IMR-90 (cell line): Measurements from ENCODE around the gene STK17A. TPM values are rescaled to one million over a fixed set of nuclear protein-coding genes. Genes with fewer than 3 reads are reported as not detected.

Source experiments
- ATAC-seq: fragments of 200-7000 bp; cut with Tn5 transposase; 2 replicates; pipeline ENCODE4 v1.9.1; 2020; ENCODE audit warnings: low read depth, mild to moderate bottlenecking, moderate library complexity
- BruUV-seq: library from RNA; stranded (reverse); fragments of 400-500 nt; replicated peaks from 2 replicates; lab custom pipeline; 2021; lab: Mats Ljungman, UMichigan
- CTCF ChIA-PET: fragments of 300-600 bp; formaldehyde crosslinking; extraction: SDS; loops from one replicate; lab custom pipeline; 2021; ENCODE audit warnings: antibody characterized with exemption; lab: Yijun Ruan, JAX
- POLR2A ChIA-PET: fragments of 300-600 bp; sonication (Branson Sonifier 250); formaldehyde crosslinking; loops from one replicate; lab custom pipeline; 2022; ENCODE audit warnings: antibody characterized with exemption; ENCODE audit not compliant: unreplicated experiment; lab: Charles Lee
- DNase-seq: peaks from one replicate; pipeline ENCODE4 v3.0.0; 2013
- H2AFZ ChIP-seq: replicated peaks from 2 replicates; pipeline ENCODE3; 2013; ENCODE audit warnings: low read length, mild to moderate bottlenecking; ENCODE audit not compliant: poor library complexity
- H2AK5ac ChIP-seq: 2 replicates; pipeline ENCODE4 v1.6.1; 2013; ENCODE audit warnings: low read depth, low read length, inconsistent platforms
- H2AK9ac ChIP-seq: replicated peaks from 2 replicates; pipeline ENCODE3; 2013; ENCODE audit warnings: mild to moderate bottlenecking, low read depth, low read length, moderate library complexity; ENCODE audit not compliant: poor library complexity
- H2BK120ac ChIP-seq: 2 replicates; pipeline ENCODE4 v1.6.1; 2013; ENCODE audit warnings: low read depth, low read length, inconsistent platforms
- H2BK15ac ChIP-seq: 3 replicates; pipeline ENCODE4 v1.6.1; 2013; ENCODE audit warnings: low read depth, low read length, inconsistent platforms
- H2BK20ac ChIP-seq: 2 replicates; pipeline ENCODE4 v1.6.1; 2013; ENCODE audit warnings: low read depth, mild to moderate bottlenecking, inconsistent platforms, low read length, moderate library complexity
- H2BK5ac ChIP-seq: 2 replicates; pipeline ENCODE4 v1.6.1; 2013; ENCODE audit warnings: mild to moderate bottlenecking, low read depth, low read length, inconsistent platforms; ENCODE audit not compliant: poor library complexity, severe bottlenecking
- H3K14ac ChIP-seq: replicated peaks from 2 replicates; pipeline ENCODE4 v1.6.1; 2013; ENCODE audit warnings: low read depth, low read length, inconsistent platforms
- H3K18ac ChIP-seq: 2 replicates; pipeline ENCODE4 v1.6.1; 2013; ENCODE audit warnings: low read depth, low read length, control low read depth
- H3K23ac ChIP-seq: 2 replicates; pipeline ENCODE4 v1.6.1; 2013; ENCODE audit warnings: low read depth, low read length, inconsistent platforms
- H3K27ac ChIP-seq: 2 replicates; pipeline ENCODE4 v1.5.1; 2013; ENCODE audit warnings: mild to moderate bottlenecking, control low read depth, low read length; ENCODE audit not compliant: insufficient read depth
- H3K27me3 ChIP-seq: 2 replicates; pipeline ENCODE4 v1.6.1; 2013; ENCODE audit warnings: low read length; ENCODE audit not compliant: control insufficient read depth, insufficient read depth
- H3K36me3 ChIP-seq: 2 replicates; pipeline ENCODE4 v1.6.1; 2013; ENCODE audit warnings: low read length, mixed read lengths; ENCODE audit not compliant: control insufficient read depth, insufficient read depth
- H3K4ac ChIP-seq: 2 replicates; pipeline ENCODE4 v1.6.1; 2013; ENCODE audit warnings: low read depth, low read length, inconsistent platforms
- H3K4me1 ChIP-seq: 2 replicates; pipeline ENCODE4 v1.6.1; 2013; ENCODE audit warnings: low read length, mixed read lengths; ENCODE audit not compliant: control insufficient read depth, insufficient read depth
- H3K4me2 ChIP-seq: 2 replicates; pipeline ENCODE4 v1.6.1; 2013; ENCODE audit warnings: low read depth, mild to moderate bottlenecking, control low read depth, low read length, moderate library complexity
- H3K4me3 ChIP-seq: 2 replicates; pipeline ENCODE4 v1.5.1; 2013; ENCODE audit warnings: low read depth, mild to moderate bottlenecking, control low read depth, low read length, moderate library complexity; ENCODE audit not compliant: insufficient read depth
- H3K56ac ChIP-seq: 2 replicates; pipeline ENCODE4 v1.6.1; 2013; ENCODE audit warnings: low read length, inconsistent platforms; ENCODE audit not compliant: insufficient read depth; ENCODE audit errors: extremely low read depth
- H3K79me1 ChIP-seq, 2 experiments: 2 replicates each; pipeline ENCODE4 v1.6.1; 2013; ENCODE audit warnings: low read length in 2 of 2, inconsistent platforms in 1 of 2, low read depth in 1 of 2
- H3K9ac ChIP-seq: 2 replicates; pipeline ENCODE4 v1.6.1; 2013; ENCODE audit warnings: low read depth, low read length, control low read depth
- H3K9me1 ChIP-seq: 2 replicates; pipeline ENCODE4 v1.6.1; 2013; ENCODE audit warnings: low read length, inconsistent platforms; ENCODE audit not compliant: insufficient read depth
- H3K9me3 ChIP-seq: 2 replicates; pipeline ENCODE4 v1.6.1; 2013; ENCODE audit warnings: low read length; ENCODE audit not compliant: control insufficient read depth, insufficient read depth
- H4K20me1 ChIP-seq: 2 replicates; pipeline ENCODE4 v1.6.1; 2013; ENCODE audit warnings: low read length, inconsistent platforms; ENCODE audit not compliant: insufficient read depth
- H4K5ac ChIP-seq: 2 replicates; pipeline ENCODE4 v1.6.1; 2013; ENCODE audit warnings: mild to moderate bottlenecking, low read depth, low read length, control low read depth
- H4K8ac ChIP-seq, 2 experiments: 2 replicates each; pipeline ENCODE4 v1.6.1; 2013; ENCODE audit warnings: low read depth in 2 of 2, low read length in 2 of 2, control low read depth in 1 of 2, inconsistent platforms in 1 of 2
- H4K91ac ChIP-seq: 2 replicates; pipeline ENCODE4 v1.6.1; 2013; ENCODE audit warnings: low read depth, low read length, inconsistent platforms; ENCODE audit not compliant: insufficient read depth
- BHLHE40 ChIP-seq: fragments of 150-350 bp; IDR thresholded peaks from 2 replicates; pipeline ENCODE4 v1.6.1; 2016; ENCODE audit warnings: mild to moderate bottlenecking, low read depth, low read length
- CEBPB ChIP-seq: IDR thresholded peaks from 2 replicates; pipeline ENCODE4 v1.6.1; 2012; ENCODE audit warnings: low read depth, low read length, improper control_type of control experiment
- CHD1 ChIP-seq: IDR thresholded peaks from 2 replicates; pipeline ENCODE4 v1.6.1; 2012; ENCODE audit warnings: low read depth, low read length, improper control_type of control experiment
- ELK1 ChIP-seq: fragments of 150-350 bp; IDR thresholded peaks from 2 replicates; pipeline ENCODE4 v1.6.1; 2016; ENCODE audit warnings: low read depth, mild to moderate bottlenecking, low read length, moderate library complexity, borderline replicate concordance
- FOS ChIP-seq: fragments of 150-350 bp; IDR thresholded peaks from 2 replicates; pipeline ENCODE4 v1.6.1; 2016; ENCODE audit warnings: low read depth, low read length
- MAFK ChIP-seq: IDR thresholded peaks from 2 replicates; pipeline ENCODE4 v1.6.1; 2012; ENCODE audit warnings: low read depth, low read length, improper control_type of control experiment
- MAZ ChIP-seq: IDR thresholded peaks from 2 replicates; pipeline ENCODE4 v1.6.1; 2012; ENCODE audit warnings: low read depth, mild to moderate bottlenecking, low read length, improper control_type of control experiment, moderate library complexity, borderline replicate concordance
- MXI1 ChIP-seq: IDR thresholded peaks from 2 replicates; pipeline ENCODE4 v1.6.1; 2012; ENCODE audit warnings: low read depth, mild to moderate bottlenecking, low read length, moderate library complexity, borderline replicate concordance
- NFE2L2 ChIP-seq: fragments of 150-350 bp; IDR thresholded peaks from 2 replicates; pipeline ENCODE4 v1.6.1; 2016; ENCODE audit warnings: low read depth, mild to moderate bottlenecking, low read length
- POLR2A ChIP-seq: IDR thresholded peaks from 2 replicates; pipeline ENCODE4 v1.6.1; 2012; ENCODE audit warnings: mild to moderate bottlenecking, low read depth, low read length
- RAD21 ChIP-seq: IDR thresholded peaks from 2 replicates; pipeline ENCODE4 v1.6.1; 2012; ENCODE audit warnings: low read length, improper control_type of control experiment
- RCOR1 ChIP-seq: IDR thresholded peaks from 2 replicates; pipeline ENCODE4 v1.6.1; 2012; ENCODE audit warnings: mild to moderate bottlenecking, low read length, improper control_type of control experiment; ENCODE audit not compliant: insufficient replicate concordance
- SMC3 ChIP-seq: fragments of 150-350 bp; IDR thresholded peaks from 2 replicates; pipeline ENCODE4 v1.6.1; 2016; ENCODE audit warnings: low read depth, mild to moderate bottlenecking, antibody characterized with exemption, low read length, moderate library complexity
- WGBS, 2 experiments: methylation state at CpG; one replicate each; pipeline versions ENCODE4 v1.1.5 to v1.1.7; 2013; ENCODE audit warnings: missing lambda C conversion rate in 2 of 2; ENCODE audit not compliant: insufficient read length in 1 of 2; ENCODE audit errors: extremely low coverage in 2 of 2; 5-methylcytosine and 5-hydroxymethylcytosine counted together
- dilution Hi-C: fragments of 300-500 bp; cut with HindIII; formaldehyde crosslinking; loops from one replicate; pipeline ENCODE4 v1.14.3; 2018; ENCODE audit warnings: low sequenced_read_pairs; ENCODE audit not compliant: unreplicated experiment
- in situ Hi-C: fragments of 300-500 bp; cut with MboI; formaldehyde crosslinking; loops from 3 replicates; pipeline ENCODE4 v1.14.3; 2019; ENCODE audit warnings: low sequenced_read_pairs, inconsistent platforms, mixed read lengths
- intact Hi-C: fragments of 100-400 bp; cut with micrococcal nuclease; formaldehyde crosslinking; loops from 2 replicates; pipeline ENCODE4 v1.10.0; 2022
- polyA plus RNA-seq, 3 experiments: library from polyadenylated mRNA; depleted of rRNA; stranded (reverse); fragments of >200 nt; gene quantifications; 2 replicates each; pipeline ENCODE4 v1.2.3, GENCODE V29; 2012; ENCODE audit warnings: low replicate concordance in 1 of 3
- total RNA-seq: library from RNA; depleted of rRNA; stranded (reverse); fragments of >200 nt; gene quantifications from 2 replicates; pipeline ENCODE4 v1.2.3, GENCODE V29; 2012
- TF ChIP-seq, protein P1 (sequence below): conservative IDR thresholded peaks from 2 replicates; pipeline ENCODE4 v1.5.1; 2012; ENCODE audit warnings: mild to moderate bottlenecking, low read depth, low read length, improper control_type of control experiment
- TF ChIP-seq, protein P2 (sequence below): fragments of 150-350 bp; IDR thresholded peaks from 2 replicates; pipeline ENCODE4 v1.6.1; 2017; ENCODE audit warnings: mild to moderate bottlenecking, antibody characterized with exemption, low read length, low read depth

Gene STK17A
- total and polyA plus RNA-seq, 2 of the 4 experiments (the other 2 are of a cell fraction): 40.5 to 50.5 TPM

DNA sequence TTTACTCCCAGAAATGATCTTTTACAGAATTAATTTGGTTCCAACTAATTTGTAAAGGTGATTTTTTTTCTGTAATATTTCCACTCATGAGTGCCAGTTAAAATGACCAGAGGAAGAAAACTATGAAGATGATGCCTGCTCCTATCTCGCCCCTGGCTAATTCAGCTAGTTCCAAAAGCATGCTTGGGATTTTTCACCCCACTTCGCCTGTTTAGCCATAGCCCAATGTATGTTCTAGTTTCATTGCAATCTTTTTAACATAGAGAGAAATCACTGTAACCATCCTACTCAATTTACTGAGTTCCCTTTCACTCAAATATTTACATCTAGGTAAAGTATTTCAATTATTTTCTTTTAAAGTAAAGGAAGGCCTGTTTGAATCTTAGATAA, 23.0 kb upstream of the STK17A start:
- peaks cover 21% of the 10 kb centered on the region for H3K27me3 ChIP-seq
- H3K36me3 ChIP-seq: no peaks in the 10 kb centered on the region
- no peak overlapping the region for H2BK20ac ChIP-seq
- H2AK5ac ChIP-seq: no peak overlapping the region
- no peak overlapping the region for H2AK9ac ChIP-seq
- H3K56ac ChIP-seq: no peak overlapping the region
- H3K4me1 ChIP-seq: no peaks in the 10 kb centered on the region
- no peaks in the 10 kb centered on the region for H3K9me3 ChIP-seq
- H2BK5ac ChIP-seq: no peak overlapping the region
- no peak overlapping the region for H3K18ac ChIP-seq
- no peak overlapping the region for H3K4me3 ChIP-seq
- dilution Hi-C loops: no loop called here
- H2BK15ac ChIP-seq: no peak overlapping the region
- BruUV-seq: no TSS peak
- H4K8ac ChIP-seq: no peak overlapping the region
- no peak overlapping the region for H2BK120ac ChIP-seq
- in situ Hi-C loops: no loop called here
- CTCF ChIA-PET: no interaction called here
- H2AFZ ChIP-seq: no peak overlapping the region
- ATAC-seq: no peak
- no peak overlapping the region for H4K91ac ChIP-seq
- TF ChIP-seq MAZ: no peak
- TF ChIP-seq CHD1: no peak
- TF ChIP-seq ELK1: no peak
- no peak for TF ChIP-seq RCOR1
- no peak for TF ChIP-seq CEBPB
- TF ChIP-seq MAFK: no peak
- no peak for TF ChIP-seq MXI1
- no peak for TF ChIP-seq BHLHE40
- TF ChIP-seq, protein P1, sequence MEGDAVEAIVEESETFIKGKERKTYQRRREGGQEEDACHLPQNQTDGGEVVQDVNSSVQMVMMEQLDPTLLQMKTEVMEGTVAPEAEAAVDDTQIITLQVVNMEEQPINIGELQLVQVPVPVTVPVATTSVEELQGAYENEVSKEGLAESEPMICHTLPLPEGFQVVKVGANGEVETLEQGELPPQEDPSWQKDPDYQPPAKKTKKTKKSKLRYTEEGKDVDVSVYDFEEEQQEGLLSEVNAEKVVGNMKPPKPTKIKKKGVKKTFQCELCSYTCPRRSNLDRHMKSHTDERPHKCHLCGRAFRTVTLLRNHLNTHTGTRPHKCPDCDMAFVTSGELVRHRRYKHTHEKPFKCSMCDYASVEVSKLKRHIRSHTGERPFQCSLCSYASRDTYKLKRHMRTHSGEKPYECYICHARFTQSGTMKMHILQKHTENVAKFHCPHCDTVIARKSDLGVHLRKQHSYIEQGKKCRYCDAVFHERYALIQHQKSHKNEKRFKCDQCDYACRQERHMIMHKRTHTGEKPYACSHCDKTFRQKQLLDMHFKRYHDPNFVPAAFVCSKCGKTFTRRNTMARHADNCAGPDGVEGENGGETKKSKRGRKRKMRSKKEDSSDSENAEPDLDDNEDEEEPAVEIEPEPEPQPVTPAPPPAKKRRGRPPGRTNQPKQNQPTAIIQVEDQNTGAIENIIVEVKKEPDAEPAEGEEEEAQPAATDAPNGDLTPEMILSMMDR: no peak
- no peak for TF ChIP-seq FOS
- TF ChIP-seq NFE2L2: no peak
- no peak for TF ChIP-seq SMC3
- no peak for TF ChIP-seq RAD21
- TF ChIP-seq, protein P2, sequence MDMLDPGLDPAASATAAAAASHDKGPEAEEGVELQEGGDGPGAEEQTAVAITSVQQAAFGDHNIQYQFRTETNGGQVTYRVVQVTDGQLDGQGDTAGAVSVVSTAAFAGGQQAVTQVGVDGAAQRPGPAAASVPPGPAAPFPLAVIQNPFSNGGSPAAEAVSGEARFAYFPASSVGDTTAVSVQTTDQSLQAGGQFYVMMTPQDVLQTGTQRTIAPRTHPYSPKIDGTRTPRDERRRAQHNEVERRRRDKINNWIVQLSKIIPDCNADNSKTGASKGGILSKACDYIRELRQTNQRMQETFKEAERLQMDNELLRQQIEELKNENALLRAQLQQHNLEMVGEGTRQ: no peak
- no peak for TF ChIP-seq POLR2A
- H4K5ac ChIP-seq: no peak overlapping the region
- WGBS, 2 experiments: no CpG with 5 or more reads among the region's 2 CpGs
- H4K20me1 ChIP-seq: no peaks in the 10 kb centered on the region
- POLR2A ChIA-PET: no interaction called here
- intact Hi-C loops: no loop called here
- H3K23ac ChIP-seq: no peak overlapping the region
- H3K4ac ChIP-seq: no peak overlapping the region
- H3K9ac ChIP-seq: no peak overlapping the region
- no peak overlapping the region for H3K14ac ChIP-seq
- H3K79me1 ChIP-seq: no peaks in the 10 kb centered on the region
- H3K4me2 ChIP-seq: no peak overlapping the region
- no peak for DNase-seq
- H3K9me1 ChIP-seq: no peaks in the 10 kb centered on the region
- H3K27ac ChIP-seq: no peak overlapping the region
